KBM-7 (cell line): ENCODE data around the gene PLXNA2.

Experiments used
- DNase-seq: peaks from one replicate; pipeline ENCODE4 v3.0.0-alpha.2; 2015
- in situ Hi-C: fragments of 300-500 bp; cut with MboI; formaldehyde crosslinking; loops from 2 replicates; pipeline ENCODE4 v1.14.3; 2020; ENCODE audit warnings: low sequenced_read_pairs, low pct_unique_long_range_greater_than_20kb, mixed read lengths

Gene PLXNA2

DNA sequence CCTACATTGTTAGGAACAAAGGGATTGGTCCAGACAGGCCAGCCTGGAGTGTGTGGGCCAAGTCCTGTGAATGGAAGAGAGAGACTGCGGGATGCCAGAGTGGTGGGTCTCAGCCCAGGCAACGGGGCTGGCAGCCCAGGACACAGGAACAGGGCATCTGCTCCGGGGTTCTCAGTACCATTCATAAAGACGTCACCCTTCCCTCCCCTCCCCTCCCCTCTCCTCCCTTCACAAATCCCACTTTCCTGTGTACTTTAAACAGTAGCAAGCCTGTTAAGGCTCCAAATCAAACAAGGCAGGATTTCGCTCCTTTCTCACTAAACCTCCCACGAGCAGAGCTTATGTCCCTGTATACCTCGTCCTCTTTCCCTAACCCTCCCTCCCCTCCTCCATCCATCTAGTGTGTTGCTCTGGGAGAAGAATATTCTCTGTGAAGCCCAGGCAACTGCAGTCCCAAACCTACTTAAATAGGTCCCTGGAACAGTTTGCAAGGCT, 4.2 kb upstream of the PLXNA2 start:
- DNase-seq: no peak
- in situ Hi-C loops: loop anchor here (25.0 kb wide), 1 partner anchor 211 kb away; no protein-coding TSS in a partner anchor

DNA sequence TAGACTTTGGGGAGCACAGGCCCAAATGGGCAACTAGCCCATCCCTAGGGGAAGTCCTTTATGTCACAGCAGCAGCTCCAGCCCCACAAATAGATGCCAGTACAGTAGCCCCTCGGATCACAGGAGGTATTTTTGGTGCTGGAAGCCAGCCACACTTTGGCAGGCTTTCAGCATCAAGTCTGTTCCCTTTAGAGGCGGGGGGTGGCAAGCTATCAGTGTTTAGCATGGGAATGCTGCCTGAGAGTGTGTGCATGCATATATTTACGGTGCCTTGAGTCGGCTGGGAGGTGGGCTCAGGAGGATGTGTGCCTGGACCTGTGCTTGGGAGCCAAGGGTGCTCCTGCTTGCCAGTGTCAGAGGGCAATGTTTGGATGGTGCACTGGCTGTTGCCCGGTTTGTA, 3.5 kb upstream of the PLXNA2 start:
- DNase-seq: no peak
- in situ Hi-C loops: loop anchor here (25.0 kb wide), 1 partner anchor 210 kb away; no protein-coding TSS in a partner anchor

DNA sequence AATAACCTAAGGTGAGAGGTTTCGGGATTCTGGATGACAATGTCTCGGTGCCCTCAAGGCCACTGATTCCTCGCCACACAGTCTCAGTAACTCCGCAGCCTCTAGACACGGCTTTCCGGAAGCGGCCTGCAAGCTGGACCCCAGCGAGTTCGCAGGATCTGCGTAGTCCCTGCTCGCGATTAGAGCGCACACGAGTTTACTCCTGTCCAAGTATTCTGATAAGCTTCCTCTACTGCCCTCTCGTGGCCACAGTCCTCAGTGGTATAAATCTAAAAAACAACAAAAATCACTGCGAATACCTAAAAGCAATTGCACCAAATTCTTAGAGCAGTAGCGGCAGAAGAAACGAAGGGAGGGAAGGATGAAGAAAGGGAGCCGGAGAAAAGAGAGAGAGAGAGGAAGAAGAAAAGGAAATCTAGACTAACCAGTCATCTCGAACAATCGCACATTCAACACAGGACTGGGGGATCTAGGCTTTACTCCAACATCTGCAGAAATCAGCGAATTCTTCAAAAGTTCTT, 1.1 kb upstream of the PLXNA2 start:
- in situ Hi-C loops: loop anchor here (25.0 kb wide), 1 partner anchor 208 kb away; no protein-coding TSS in a partner anchor

DNA sequence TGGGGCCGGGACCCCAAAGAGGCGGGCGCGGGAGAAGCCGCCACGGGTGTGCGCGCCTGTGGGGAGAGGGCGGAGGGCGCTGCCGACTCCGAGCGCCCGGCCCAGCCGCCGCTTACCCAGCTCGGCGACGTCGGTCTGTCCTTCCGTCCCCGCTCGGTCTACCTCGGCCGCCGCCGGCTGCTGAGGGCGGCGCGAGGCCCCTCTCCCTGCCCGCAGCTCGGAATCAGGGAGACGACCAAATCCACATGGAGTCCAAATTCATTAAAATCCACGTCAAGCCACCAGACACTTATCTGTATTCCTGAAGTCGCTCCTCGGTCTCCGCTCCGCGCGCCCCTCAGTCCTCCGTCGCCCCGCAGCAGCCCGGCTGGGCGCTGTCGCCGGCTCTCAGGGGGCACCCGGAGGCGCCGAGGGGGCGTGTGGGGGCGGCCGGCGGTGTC, 637 bp downstream of the PLXNA2 start:
- in situ Hi-C loops: loop anchor here (25.0 kb wide), 1 partner anchor 206 kb away; no protein-coding TSS in a partner anchor
- peak; percentile 43 for DNase-seq

More for the DNA sequence above, 1.1 kb upstream of the PLXNA2 start:
- peak; percentile 90 for DNase-seq

DNA sequence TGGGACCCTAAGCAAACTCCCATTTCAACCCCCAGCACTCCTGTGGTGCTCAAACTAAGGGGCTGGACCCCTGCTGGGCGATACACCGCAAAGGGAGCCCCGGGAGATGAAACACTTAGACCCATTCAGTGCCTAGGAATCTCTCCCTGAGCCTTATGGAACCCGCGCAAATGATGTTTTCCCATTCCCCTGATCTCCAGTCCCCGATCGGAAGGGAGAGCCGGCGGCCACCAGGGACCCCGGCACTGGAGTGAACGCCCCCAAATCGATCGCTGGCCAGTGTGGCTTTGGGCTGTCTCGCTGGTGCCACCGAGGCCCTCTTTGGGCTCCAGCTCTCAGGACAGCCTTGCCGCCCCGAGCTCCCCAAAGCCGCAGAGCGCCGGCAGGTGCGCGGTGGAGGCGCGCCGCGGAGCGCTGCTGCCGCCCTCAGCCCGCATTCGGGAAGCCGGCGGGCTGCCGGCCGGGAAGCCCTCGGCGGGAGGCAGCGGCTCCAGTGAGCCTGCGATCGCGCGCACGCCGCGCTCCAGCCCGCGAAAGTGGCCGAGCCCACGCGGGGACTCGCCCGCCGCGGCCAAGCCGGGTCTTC, 1.1 kb downstream of the PLXNA2 start:
- DNase-seq: peak; percentile 37
- in situ Hi-C loops: loop anchor here (25.0 kb wide), 1 partner anchor 206 kb away; no protein-coding TSS in a partner anchor

DNA sequence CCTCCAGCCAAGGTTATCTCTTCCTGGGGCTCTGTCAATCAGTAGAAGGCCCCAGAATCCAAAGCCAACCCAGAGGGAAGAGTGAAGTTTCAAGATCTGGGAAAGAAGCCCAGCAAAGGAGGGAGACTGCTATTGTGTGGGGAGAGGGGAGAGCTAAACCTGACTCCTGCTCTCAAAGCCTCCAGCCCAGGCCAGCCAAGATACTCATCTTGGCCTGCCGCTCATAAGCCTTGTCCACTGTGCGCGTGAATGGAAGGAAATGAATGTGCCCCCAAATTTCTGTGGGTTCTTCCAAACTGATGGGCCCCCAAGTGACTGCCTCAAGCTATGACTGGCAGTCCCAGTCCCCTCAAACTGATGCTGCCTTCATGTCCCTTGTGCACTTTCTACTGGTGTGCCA, 2.0 kb downstream of the PLXNA2 start:
- no peak for DNase-seq
- in situ Hi-C loops: loop anchor here (25.0 kb wide), 1 partner anchor 205 kb away; no protein-coding TSS in a partner anchor

DNA sequence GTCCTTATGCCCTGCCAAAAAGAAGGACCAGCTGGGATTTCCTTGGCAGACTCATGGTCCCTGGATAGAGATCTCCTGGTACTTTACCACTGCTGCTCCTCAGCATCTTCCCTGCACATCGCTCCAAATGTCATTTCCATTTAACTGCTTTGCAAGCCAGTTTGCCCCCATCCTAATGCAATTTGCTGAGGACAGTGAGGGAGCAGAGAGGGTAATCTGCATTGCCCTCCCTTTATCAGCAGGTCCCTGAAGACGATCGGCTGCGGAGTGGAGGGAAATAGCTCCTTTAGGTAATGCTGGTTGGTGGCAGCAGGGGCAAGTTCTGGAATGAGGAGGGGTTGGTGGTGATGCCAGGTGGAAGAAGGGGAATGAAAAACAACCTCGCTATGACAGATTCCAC, 2.7 kb downstream of the PLXNA2 start:
- DNase-seq: no peak
- in situ Hi-C loops: loop anchor here (25.0 kb wide), 1 partner anchor 204 kb away; no protein-coding TSS in a partner anchor

DNA sequence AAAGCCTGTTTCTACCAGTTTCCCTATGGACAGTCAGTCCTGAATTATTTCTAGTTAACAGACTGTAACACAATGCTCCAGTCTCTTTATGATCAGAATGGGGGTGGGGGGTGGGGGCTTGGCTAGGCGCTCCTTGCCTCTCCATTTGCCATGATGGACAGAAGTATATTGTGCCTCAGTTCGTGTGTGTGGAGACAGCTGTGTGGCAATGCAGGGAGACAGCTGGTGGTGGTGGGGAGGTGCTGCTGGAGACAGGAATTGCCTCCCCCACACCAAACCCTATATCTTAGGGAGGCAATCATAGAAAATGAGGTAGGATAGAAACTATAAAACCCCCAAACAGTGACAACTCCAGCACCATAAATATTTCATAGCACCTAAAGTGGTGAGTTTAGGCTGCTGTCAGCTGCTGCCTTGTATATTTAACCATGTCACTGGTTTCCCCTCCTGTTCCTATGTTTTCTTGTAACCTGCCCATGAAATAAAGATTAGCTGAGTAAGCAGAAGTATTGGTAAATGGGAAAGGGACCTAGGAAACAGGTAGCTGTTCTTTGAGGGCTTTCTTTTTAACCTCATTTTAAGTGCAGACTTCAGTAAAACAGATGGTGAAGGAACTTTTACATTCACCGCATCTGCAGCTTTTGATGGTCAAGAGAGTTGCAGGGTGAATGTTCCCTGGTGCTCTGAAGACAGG, 3.4 kb downstream of the PLXNA2 start:
- in situ Hi-C loops: loop anchor here (25.0 kb wide), 1 partner anchor 204 kb away; no protein-coding TSS in a partner anchor
- peak; percentile 31 for DNase-seq

DNA sequence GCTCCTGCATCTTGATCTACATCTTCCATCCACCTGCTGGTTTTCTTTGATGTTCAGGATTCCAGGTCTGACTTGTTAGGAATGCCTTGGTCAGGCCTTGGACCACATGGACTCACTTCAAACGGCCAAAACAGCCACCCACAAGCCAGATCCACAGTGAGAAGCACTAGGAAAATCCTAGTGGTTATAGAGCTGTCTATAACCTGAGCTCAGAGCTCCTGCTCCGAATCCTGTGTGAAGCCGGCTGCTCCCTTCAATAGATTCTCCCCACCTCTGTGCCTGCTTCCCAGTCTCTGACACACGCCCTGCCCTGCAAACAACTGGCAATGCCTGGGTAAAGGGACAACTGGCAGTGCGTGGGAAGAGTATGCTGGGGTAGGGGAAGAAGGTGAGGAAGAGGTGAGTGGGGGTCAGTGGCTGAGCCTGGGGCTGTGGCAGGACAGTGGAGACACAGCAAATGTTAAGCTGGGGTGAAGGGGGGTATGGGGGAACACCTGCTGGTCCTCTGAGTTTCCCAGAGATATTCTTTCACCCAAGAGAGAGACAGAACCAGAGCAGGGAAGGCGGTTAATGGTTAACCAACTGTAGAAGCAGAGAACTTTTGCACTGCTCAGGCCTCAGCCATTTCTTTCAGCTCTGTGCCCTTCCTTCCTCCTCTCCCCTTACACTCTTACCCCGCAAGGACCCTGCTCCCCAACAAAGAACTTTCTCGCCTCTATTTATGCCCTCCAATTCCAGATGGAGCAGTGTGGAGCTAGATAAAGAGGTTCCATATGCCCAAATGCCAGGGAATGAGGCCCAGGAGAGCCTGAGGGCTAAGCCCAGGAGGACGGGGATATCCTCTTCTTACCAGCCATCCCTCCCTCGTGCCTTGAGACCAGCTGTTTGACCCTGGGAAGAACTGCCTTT, 4.5 kb downstream of the PLXNA2 start:
- in situ Hi-C loops: loop anchor here (25.0 kb wide), 1 partner anchor 202 kb away; no protein-coding TSS in a partner anchor
- no peak for DNase-seq

DNA sequence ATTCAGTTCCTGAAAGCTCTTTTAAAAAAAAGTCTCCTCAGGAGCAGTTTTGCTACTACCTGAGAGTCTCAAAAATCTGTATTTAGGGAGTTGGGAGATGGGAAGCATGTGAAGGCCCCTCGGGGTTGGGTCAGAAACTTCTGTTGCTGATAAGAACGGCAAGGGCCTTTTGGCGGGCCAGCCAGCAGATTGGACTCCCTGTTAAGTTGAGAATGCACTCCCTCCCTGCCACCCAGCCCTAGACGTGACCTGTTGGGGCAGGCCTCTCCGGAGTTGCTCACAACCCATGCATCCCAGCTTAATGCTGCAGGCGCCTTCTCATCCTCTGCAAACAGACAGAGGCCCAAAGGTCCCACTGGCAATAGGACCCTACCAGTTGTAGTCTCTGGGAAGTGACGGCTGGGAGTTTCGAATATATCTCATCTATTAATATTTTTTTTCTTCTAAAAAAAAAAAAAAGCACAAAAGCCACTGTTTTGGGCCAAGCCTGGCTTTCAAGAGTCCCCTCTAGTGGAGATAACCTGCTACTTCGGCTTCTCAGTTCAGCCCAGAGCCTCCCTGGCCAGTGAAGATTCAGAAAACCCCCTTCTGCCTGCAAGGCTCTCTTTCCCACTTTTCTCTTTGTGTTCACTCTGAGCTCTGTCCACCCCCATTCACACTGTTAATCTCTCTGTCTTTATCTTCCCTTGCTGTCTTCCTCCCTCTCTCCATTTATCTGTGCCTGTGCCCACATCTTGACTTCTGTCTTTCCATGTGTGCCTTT, 5.3 kb downstream of the PLXNA2 start:
- in situ Hi-C loops: loop anchor here (25.0 kb wide), 1 partner anchor 202 kb away; no protein-coding TSS in a partner anchor
- peak; percentile 53 for DNase-seq

DNA sequence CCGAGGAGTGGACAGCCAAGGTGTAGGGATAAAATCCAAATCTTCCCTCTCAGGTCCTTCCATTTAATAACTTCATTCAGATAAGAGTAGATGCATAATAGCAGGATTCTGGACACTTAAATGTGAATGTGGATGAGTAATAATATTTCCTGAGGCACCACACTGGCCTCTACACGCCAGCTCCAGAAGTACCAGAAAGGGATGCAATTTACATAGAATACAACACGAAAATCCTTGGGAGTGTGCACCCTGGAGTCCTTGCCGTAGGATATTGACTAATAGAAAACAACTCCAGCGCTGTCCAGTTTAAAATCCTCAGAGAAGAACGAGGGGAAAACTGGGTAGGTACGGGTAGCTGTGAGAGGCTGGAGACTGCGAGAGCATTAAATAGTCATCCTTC, 6.9 kb downstream of the PLXNA2 start:
- DNase-seq: no peak
- in situ Hi-C loops: loop anchor here (25.0 kb wide), 1 partner anchor 200 kb away; no protein-coding TSS in a partner anchor

DNA sequence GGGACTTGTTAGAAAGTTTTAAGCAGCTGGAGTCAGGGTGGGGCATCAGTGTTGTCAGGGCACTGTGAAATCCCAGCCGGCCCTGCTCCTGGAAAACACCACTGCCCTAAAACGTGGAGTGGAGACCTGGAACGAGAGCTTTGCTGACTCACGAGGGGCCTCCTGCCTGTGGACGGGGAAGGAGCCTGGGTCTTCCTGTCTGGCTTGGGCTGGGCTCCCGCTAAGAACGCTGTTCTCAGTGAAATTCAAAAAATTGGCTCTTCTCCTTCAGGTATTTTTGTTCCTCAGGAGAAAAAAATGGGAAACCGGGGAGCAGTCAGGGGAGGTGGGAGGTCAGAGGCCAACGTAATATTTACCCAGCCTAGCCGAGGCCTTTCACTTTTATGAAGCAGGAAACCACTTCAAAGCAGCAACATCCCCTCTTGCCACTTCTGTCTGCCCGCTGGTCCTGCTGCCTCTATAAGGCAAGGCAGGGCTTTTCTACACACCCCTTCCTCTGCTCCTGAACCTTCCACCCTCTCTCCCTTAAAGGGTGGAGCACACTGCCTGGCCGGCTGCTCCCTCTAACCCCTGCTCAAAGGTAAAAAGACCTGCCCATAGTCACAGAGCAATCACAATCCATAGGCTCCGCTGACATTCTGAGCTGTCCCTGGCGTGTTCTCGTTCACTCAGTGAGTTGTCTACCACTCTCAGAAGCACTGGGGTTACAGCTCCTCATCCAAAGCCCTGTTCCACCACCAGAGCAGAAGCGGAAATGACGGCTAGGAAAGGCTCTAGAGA, 8.0 kb downstream of the PLXNA2 start:
- DNase-seq: peak; percentile 40
- in situ Hi-C loops: loop anchor here (25.0 kb wide), 1 partner anchor 199 kb away; no protein-coding TSS in a partner anchor

DNA sequence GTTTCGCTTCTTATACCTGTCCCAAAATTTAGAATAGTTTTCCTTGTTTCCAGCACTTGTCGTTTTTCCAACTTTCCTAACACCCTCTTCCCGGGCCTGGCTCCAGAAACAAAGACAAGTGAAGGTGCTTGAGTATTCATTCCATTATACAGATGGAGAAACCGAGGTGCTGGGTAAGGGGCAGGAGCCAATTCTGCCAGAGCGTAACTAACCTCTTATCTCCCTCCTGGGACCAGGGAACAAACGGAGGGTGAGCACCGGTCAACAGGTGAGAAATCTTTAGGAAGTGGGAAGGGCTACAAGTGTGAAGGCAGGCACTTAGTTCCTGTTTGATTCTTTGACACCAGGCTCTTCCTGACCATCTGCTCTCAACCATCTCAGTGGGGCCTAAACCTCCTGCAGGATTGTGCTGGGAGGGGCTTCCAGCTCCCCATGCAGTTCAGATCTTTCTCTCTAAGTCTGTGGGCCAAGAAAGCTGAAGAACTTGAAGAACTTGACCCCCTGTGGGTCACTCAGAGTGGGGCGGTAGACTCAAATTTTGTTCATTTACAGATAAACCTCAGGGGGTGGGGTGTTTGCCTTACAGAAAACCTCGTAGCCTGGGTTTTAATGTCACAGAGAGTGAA, 8.7 kb downstream of the PLXNA2 start:
- DNase-seq: no peak
- in situ Hi-C loops: loop anchor here (25.0 kb wide), 1 partner anchor 198 kb away; no protein-coding TSS in a partner anchor

DNA sequence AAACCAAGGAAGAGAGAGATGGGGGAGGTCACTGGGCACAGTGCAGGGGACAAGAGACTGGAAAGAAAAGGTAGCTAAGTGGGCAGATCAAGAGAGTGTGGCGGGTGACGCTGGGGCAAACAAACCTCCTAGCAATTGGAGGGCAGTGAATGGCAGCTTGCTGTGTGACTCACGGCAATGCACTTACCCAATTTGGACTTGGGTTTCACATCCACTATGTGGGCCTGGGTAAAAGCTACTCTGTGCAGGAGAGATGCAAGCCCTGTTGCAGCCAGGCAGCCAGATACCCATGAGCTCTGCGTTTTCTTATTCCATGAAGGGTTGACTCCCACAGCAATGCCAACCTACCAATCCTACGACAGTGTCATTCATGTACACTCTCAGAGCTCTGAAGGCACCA, 9.5 kb downstream of the PLXNA2 start:
- DNase-seq: no peak
- in situ Hi-C loops: loop anchor here (25.0 kb wide), 1 partner anchor 197 kb away; no protein-coding TSS in a partner anchor

DNA sequence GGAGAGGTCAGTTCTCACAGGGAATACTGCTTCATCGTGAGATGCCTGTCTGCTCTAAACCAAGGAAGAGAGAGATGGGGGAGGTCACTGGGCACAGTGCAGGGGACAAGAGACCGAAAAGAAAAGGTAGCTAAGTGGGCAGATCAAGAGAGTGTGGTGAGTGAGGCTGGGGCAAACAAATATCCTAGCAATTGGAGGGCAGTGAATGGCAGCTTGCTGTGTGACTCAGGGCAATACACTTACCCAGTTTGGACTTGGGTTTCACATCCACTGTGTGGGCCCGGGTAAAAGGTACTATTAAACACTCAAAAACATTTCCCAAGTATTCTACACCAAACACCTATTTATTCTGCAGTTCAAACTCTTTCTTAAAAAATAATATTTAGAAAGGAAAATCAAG, 10.2 kb downstream of the PLXNA2 start:
- no peak for DNase-seq
- in situ Hi-C loops: loop anchor here (25.0 kb wide), 1 partner anchor 197 kb away; no protein-coding TSS in a partner anchor

DNA sequence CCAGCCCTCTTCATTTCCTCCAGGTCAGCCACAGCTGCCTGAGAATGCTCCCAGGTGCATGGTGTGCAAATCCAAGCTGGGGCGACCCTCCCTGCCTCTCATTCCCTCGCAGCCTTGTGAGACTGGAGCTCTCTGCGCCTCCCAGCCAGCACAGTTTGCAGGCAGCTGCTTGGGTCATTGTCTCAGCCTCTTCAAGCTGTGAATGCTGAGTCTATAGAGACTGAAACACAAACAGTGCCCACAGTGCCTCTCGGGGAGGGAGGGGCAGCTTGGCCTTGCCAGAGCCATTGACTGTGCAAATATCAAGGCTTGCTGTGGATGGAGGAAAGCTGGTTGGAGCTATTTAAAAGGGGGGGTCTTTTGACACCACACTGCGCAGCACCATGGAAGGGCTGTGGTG, 10.6 kb downstream of the PLXNA2 start:
- in situ Hi-C loops: loop anchor here (25.0 kb wide), 1 partner anchor 196 kb away; no protein-coding TSS in a partner anchor
- no peak for DNase-seq

DNA sequence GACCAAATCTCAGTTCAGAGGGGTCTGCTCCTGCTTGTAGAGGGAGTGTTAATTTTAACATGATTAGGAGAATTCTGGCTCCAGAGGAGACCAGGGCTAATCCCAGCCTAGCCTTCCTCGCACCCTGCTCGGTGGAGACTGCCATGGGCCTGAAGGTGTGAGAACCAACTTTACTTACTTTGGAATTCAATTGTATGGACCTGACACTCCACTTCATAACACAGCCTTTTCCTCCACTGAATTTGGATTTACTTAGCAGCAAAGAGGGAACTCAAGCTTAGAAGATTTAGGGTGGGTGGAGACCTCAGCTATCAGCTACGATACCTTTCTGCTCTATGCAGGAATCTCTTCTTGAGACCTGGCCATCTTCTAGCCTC, 11.5 kb downstream of the PLXNA2 start:
- DNase-seq: no peak
- in situ Hi-C loops: loop anchor here (25.0 kb wide), 1 partner anchor 195 kb away; no protein-coding TSS in a partner anchor
